GM19438 (cell line): ENCODE results near the gene PPP2R5C.

Experiments used
- ATAC-seq: cut with Tn5 transposase; IDR thresholded peaks from one replicate; pipeline ENCODE4 v1.9.1; 2021; ENCODE audit warnings: low read depth; ENCODE audit not compliant: unreplicated experiment

Gene PPP2R5C

GRCh38 chr14:101878822-101879528 lies 117.5 kb downstream of the PPP2R5C start:
- ATAC-seq, result no peak

GRCh38 chr14:101879529-101880336 lies 118.2 kb downstream of the PPP2R5C start:
- no peak for ATAC-seq

DNA sequence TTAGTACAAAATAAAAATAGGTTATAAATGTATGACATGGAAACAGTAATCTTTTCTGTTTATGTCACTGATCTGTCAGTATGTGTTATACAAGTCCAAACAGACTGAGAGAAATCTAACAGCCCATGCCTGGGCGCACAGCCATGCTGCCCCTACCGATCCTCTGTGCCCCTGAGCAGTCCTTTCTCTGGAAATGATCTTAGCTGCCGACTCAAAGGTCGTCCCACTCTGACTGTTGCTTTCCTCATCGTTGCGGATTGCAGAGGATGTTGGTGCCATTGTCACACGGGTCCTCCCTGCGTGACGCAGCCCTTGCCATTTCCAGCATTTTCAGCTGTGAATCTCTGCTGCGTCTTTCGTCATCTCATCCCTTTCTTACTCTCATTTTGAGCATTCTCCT lies 119.9 kb downstream of the PPP2R5C start:
- ATAC-seq, result no peak

- ATAC-seq, result no peak
These were observed 120.8 kb downstream of the PPP2R5C start for GRCh38 chr14:101882141-101882935.

GRCh38 chr14:101884089-101884933 lies 122.8 kb downstream of the PPP2R5C start:
- ATAC-seq, result no peak

GRCh38 chr14:101884934-101885576 lies 123.5 kb downstream of the PPP2R5C start:
- no peak for ATAC-seq

DNA sequence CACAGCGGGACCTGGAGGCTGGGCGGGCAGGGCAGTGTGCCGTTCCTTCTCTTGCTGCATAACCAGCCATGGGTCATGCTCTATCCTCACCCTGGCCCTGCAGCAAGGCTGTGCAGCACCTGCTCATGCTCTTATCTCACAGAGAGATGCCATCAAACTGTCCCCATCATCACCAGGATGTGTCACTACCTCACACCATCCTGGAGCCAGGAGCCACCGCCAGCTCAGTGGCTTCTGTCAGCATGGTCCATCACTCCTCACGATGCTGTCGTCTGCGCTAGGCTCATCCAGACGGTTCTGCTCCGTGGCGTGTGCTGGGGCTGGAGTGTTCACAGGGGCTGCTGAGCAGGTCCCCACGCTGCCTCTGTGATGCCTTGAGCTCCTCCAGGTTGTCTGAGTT lies 125.7 kb downstream of the PPP2R5C start:
- ATAC-seq, result no peak

GRCh38 chr14:101888182-101888581 lies 126.7 kb downstream of the PPP2R5C start:
- ATAC-seq, result no peak

DNA sequence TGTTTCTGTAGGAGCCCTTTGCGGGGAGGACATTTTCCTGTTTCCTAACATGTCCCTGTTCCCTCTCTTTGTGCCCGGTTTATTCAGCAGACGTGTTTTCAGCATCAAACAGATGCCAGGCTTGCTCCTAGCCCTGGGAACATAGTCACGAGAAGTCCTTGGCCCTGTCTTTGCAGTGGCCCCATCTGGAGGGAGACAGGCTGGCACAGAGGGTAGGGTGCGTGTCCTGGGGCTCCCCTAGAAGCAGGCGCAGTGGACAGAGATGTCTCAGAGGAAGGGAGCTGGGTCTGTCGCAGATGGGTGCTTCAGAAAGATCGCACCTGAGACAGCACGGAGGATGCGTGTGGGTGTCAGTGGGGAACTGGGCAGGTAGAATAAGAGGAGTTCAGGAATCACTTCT lies 127.9 kb downstream of the PPP2R5C start:
- no peak for ATAC-seq

DNA sequence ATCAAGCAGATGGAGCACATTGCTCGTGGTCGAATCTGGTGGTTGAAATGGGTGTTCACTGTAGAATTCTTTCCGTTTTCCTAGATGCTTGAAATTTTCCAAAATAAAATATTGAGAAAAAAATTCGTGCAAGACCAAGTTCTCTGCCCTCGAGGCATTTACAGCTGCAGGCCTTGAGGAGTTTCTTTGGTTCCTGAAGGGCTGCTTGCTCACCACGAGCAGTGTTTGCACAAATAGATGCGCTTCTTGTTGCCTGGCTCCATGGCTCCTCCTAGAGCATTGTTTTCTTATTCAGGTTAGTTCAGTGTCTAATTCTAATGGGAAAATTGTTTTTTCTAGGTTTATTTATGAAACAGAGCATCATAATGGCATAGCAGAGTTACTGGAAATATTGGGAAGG lies 128.4 kb downstream of the PPP2R5C start:
- ATAC-seq, result no peak

DNA sequence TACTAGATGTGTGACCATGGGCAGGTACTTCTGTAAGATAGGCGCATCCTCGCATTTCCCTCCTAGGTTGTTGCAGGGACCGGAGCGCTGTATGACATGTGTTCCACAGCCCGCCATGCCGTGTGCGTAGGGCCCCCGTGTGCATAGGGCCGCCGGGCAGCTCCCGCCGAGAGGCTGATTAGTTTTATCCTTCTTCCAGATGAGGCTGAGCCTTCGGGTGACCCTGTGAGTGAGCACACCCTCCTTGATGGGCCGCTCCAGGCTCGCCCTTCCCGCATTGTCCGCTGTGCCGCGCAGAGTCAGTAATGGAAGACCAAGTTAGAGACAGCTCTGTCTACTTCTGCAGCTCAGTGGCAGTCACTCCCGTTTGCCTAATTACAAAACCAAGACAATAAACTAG lies 130.0 kb downstream of the PPP2R5C start:
- ATAC-seq, result no peak

- ATAC-seq, result no peak
These were observed 132.2 kb downstream of the PPP2R5C start for GRCh38 chr14:101893759-101894158.

- ATAC-seq, result no peak
These were observed 133.0 kb downstream of the PPP2R5C start for GRCh38 chr14:101894365-101895081.

DNA sequence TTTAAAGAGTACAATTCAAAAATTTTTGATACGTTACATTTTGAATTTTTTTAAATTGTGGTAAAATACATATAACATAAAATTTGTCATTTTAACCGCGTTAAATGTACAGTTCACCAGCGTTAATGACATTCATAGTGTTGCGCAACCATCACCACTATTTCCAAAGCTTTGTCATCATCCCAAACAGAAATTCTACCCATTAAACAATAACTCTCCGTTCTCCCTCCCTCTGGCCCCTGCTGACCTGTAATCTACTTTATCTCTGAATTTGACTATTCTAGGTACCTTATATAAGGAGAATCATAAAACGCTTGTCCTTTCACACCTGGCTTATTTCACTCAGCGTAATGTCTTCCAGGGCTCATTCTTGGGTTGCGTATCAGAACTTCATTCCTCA lies 133.7 kb downstream of the PPP2R5C start:
- ATAC-seq, result no peak

DNA sequence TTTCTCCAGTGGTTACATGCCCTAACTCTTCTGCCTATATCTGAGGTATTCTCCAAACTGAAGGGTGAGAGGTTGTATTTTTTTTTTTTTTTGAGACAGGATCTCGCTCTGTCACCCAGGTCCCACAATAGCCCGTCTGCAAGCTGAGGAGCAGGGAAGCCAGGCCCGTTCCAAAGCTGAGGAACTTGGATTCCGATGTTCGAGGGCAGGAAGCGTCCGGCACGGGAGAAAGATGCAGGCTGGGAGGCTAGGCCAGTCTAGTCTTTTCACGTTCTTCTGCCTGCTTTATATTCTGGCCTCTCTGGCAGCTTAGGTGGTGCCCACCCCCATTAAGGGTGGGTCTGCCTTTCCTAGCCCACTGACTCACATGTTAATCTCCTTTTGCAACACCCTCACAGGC lies 135.8 kb downstream of the PPP2R5C start:
- no peak for ATAC-seq

DNA sequence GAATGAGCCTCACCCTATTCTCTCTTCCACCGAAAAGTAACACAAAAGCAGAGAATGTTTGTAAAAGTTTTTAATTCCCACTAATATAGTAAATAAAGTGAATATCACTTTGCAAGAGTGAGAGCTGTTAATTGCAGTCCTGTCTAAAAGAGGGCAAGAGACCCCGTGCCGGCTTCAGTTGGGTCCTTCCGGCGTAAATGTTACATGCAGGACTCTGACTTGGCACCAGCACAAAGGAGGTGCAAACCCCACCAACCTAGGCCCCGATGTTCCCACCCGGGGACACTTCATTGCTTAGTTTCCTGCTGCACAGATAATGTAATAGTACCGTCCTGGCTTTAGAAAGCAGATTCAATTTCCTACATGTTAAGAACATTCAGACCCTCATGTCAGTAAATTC lies 136.9 kb downstream of the PPP2R5C start:
- no peak for ATAC-seq

DNA sequence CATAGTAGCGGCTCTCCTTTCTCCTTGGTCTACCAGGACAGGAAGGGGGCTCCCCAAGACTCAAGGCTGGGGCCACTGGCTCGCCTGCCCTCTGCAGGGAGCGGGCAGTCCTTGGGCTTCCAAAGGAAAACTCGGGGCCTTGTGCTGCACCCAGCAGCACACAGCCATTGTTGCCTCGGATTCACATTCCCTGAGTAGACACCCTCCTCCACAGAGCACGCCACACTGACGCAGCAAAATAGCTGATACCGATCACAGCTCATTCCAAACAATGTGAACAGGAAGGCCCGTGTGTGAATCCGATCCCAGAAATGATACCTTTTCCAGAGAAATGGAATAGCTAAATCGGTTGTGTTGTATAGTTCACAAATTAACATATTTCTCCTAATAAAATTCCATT lies 137.8 kb downstream of the PPP2R5C start:
- no peak for ATAC-seq

DNA sequence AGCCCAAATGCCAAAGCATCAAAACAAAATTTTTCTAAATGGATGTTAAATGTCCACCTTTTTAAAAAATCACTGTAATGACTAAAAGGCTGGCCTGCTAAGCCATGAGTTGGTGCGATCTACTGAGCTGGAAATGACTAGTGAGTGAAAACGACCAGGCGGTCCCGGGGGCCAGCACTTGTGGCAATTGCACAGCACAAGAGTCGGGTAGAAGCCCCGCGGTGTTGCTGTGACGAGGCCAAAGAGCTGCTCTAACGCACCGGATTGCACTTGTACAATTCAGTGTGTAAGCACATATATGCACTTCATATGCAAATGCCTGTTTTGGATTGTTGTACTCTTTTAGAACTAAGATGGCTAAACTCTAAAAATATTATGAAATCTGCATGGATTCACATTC lies 138.7 kb downstream of the PPP2R5C start:
- ATAC-seq, result no peak

DNA sequence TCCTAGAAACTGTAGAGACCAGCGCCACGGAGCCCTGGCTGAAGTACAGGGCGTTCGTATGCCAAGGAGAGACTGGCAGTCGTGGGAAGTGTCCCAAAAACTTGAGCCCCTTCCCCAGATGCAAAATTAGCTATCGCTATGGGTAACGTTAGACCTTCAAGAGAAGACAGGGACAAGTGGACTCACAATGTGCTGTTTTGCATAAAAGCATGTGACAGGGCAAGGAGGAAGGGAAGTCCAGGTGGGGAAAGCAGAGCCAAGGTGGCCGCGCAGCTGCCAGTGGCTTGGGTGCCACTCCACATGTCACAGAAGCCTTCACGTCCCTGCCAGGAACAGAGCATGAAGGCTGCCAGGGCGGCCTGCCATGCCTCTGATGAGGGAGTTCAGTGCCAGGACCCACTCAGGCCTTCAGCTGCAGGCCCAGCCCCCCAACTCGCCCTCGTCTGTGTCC lies 141.6 kb downstream of the PPP2R5C start:
- no peak for ATAC-seq
